Medulla oblongata (tissue), 1 donor: Measurements from ENCODE around the gene SPAG5.

ENCODE experiments used
- DNase-seq: peaks from one replicate; pipeline ENCODE4 v3.0.0-alpha.2; 2015; ENCODE audit errors: extremely low spot score

Gene SPAG5

GRCh38 chr17:28572259-28573039 is 26.4 kb downstream of the SPAG5 start:
- DNase-seq, result no peak

GRCh38 chr17:28571361-28572122 is 27.3 kb downstream of the SPAG5 start, which contains the start of gene PIGS:
Gene PIGS (minus strand): TSS chr17:28571524. CDS start chr17:28571496, 28 bp downstream.
- peak; percentile 96 for DNase-seq

- peak; percentile 34 for DNase-seq
Measured at GRCh38 chr17:28570716-28571360, 28.0 kb downstream of the SPAG5 start.

- no peak for DNase-seq
Measured at GRCh38 chr17:28569446-28569845, 29.4 kb downstream of the SPAG5 start.

- peak; percentile 47 for DNase-seq
Measured at GRCh38 chr17:28567604-28568003, 31.2 kb downstream of the SPAG5 start.

- no peak for DNase-seq
Measured at GRCh38 chr17:28563475-28563874, 35.4 kb downstream of the SPAG5 start.

GRCh38 chr17:28555022-28555421 is 43.8 kb downstream of the SPAG5 start:
- no peak for DNase-seq

GRCh38 chr17:28554565-28554964 is 44.3 kb downstream of the SPAG5 start:
- DNase-seq, result no peak

GRCh38 chr17:28553000-28553505 is 45.8 kb downstream of the SPAG5 start:
- no peak for DNase-seq

- peak; percentile 77 for DNase-seq
Measured at GRCh38 chr17:28552176-28552999, 46.4 kb downstream of the SPAG5 start, which contains the start of gene UNC119. Gene UNC119 (minus strand): TSS chr17:28552624. CDS start chr17:28552557, 67 bp downstream.

- DNase-seq, result no peak
Measured at GRCh38 chr17:28551421-28552175, 47.2 kb downstream of the SPAG5 start.

GRCh38 chr17:28550858-28551257 is 48.0 kb downstream of the SPAG5 start:
- no peak for DNase-seq

GRCh38 chr17:28549236-28550132 is 49.3 kb downstream of the SPAG5 start:
- no peak for DNase-seq

GRCh38 chr17:28548417-28549130 is 50.3 kb downstream of the SPAG5 start:
- no peak for DNase-seq

- DNase-seq, result peak; percentile 79
Measured at GRCh38 chr17:28547623-28548416, 51.0 kb downstream of the SPAG5 start.

- no peak for DNase-seq
Measured at GRCh38 chr17:28547096-28547622, 51.7 kb downstream of the SPAG5 start.

- DNase-seq, result no peak
Measured at GRCh38 chr17:28545787-28546415, 52.9 kb downstream of the SPAG5 start.
